NCI-H510A (cell line): ENCODE results near the gene ZNF728.
"Not testable (repeated sequence)": the region's sequence is repeated elsewhere in the genome, so short reads cannot be mapped to it uniquely, and the experiment has no call there.

Source experiments
- DNase-seq: peaks from one replicate; lab custom pipeline; 2025; lab: John Stamatoyannopoulos, UW

ZNF728 gene

GRCh38 chr19:23002690-23003422 lies at the start of gene ZNF728:
TSS of gene ZNF728 (minus strand) at chr19:23003176. CDS start at chr19:23003030, 146 bp downstream.
- no peak for DNase-seq

- no peak for DNase-seq
Measured at GRCh38 chr19:23052349-23052748, 49.4 kb upstream of the ZNF728 start.

GRCh38 chr19:23049256-23049655 lies 46.3 kb upstream of the ZNF728 start:
- DNase-seq: no peak

DNA sequence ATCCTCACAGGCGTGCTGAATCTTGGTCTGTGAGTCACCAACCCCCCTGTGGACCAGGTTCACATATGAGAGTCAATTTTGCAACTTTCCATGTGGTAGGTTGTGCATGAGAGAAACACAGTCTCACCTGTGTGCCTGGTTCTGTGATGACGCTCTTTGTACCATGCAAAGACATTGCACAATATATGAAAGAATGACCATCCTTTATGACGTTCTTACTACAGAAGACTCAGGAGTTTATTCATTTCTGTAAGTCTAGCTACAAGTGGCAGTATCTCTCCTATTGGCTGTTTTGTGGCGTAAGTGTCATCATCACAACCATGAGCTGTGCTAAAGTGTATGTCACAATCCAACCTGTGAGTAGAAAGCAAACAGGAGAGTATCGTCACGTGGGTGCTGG lies 43.8 kb upstream of the ZNF728 start:
- no peak for DNase-seq

DNA sequence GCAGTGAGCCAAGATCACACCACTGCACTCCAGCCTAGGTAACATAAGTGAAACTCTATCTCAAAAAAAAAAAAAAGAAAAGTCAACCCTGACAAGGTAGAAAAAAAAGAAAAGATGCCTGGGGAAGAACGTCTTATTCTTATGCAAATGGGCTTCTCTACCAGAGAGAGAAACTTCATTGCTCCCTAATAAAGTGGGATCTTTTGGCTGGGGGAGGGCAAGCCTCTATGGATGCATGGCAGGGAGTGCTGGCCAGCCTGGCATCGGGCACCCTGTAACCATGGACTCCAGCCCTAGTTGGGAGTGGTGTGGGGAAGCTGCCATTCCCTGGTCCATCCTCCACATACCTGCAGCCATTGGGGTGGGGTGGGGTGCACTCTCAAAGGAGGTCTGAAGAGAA lies 30.7 kb upstream of the ZNF728 start:
- no peak for DNase-seq

DNA sequence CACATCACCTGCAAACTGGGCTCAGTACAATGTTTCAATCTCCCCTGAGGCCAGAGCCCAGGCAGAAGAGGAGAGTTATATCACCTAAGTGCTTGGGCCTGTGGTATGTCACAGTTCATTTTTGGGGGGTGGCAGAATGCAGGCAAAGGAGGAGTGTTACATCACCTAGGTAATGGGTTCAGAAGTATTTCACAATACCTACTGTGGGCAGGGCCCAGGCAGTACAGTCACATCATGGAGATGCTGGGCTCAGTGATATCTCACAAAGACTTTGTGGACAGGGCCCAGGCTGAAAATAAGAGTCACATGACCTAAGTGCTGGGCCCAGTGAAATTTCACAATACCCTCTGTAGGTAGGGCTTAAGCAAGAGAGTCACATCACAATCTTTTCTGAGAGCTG lies 12.7 kb upstream of the ZNF728 start:
- no peak for DNase-seq

GRCh38 chr19:22994957-22995356 lies 8.0 kb downstream of the ZNF728 start:
- DNase-seq: not testable (repeated sequence)

DNA sequence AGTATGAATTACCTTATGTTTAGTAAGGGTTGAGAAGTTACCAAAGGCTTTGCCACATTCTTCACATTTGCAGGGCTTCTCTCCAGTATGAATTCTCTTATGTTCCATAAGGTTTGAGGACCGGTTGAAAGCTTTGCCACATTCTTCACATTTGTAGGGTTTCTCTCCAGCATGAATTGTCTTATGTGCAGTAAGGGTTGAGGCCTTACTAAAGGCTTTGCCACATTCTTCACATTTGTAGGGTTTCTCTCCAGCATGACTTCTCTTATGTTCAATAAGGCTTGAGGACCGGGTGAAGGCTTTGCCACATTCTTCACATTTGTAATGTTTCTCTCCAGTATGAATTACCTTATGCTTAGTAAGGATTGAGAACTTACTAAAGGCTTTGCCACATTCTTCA lies 26.7 kb downstream of the ZNF728 start:
- no peak for DNase-seq

- DNase-seq: not testable (repeated sequence)
Measured at GRCh38 chr19:22975546-22976136, 27.3 kb downstream of the ZNF728 start.

DNA sequence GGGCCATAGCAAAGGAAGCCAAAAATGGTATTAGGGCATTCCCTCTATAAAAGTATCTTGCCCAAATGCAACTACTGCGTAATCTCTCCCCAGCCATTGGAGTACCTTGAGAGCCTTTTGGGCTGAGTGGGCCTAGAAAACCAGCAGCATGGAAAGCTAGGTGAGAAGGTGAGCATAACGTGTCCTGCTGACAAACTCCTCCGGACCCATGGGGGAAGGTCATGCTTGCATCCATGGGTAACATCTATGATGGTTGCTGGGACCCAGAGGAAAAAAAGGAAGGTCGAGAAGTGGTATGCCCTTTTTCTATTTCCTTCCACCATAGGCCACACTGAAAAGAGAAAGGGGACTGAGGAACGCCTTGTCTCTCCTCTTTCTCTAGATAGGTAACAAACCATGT lies 57.4 kb downstream of the ZNF728 start:
- no peak for DNase-seq

GRCh38 chr19:22935151-22935550 lies 67.8 kb downstream of the ZNF728 start:
- no peak for DNase-seq

DNA sequence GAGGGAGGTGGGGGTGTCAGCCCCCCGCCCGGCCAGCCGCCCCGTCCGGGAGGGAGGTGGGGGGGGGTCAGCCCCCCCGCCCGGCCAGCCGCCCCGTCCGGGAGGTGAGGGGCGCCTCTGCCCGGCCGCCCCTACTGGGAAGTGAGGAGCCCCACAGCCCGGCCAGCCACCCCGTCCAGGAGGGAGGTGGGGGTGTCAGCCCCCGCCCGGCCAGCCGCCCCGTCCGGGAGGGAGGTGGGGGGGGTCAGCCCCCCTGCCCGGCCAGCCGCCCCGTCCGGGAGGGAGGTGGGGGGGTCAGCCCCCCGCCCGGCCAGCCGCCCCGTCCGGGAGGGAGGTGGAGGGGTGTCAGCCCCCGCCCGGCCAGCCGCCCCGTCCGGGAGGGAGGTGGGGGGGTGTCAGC lies 75.4 kb downstream of the ZNF728 start:
- DNase-seq: not testable (repeated sequence)

DNA sequence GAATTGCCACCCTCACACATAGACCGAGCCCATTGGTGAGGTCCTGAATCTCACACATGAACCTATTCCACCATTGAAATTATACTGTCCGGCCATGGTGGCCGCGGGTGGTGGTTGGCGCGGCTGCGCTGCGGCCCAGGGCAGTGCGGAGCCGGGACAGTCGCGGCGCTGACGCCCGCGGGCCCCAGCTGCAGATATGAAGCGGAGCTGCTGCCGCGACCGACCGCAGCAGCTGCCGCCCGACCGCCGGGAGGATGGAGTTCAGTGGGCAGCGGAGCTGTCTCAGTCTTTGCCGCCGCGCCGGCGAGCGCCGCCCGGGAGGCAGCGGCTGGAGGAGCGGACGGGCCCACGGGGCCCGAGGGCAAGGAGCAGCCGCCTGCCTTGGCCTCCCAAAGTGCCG lies 77.8 kb downstream of the ZNF728 start:
- not testable (repeated sequence) for DNase-seq
